DMS 273 (cell line): ENCODE results near the gene ZNF474.

Experiments used
- DNase-seq: peaks from one replicate; lab custom pipeline; 2025; ENCODE audit not compliant: unreplicated experiment; lab: John Stamatoyannopoulos, UW

ZNF474 gene

DNA sequence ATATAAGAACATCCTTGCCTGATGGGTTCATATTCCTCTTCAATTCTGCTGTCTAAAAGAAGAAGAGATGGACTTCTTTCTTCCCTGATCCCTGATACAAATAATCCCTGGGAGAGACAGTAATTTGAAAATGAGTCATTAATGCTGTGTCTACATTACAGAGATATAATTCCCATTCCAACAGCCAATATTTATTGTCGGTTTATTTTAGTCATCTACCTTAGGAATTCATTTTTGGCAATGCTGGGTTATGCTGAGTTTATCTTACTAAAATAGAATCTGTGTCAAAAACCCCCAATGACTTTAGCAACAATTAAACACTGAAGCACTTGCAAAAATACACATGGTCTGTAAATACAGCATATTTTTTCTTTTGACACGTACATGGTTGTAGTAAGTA is 23.9 kb downstream of the ZNF474 start:
- DNase-seq = no peak

DNA sequence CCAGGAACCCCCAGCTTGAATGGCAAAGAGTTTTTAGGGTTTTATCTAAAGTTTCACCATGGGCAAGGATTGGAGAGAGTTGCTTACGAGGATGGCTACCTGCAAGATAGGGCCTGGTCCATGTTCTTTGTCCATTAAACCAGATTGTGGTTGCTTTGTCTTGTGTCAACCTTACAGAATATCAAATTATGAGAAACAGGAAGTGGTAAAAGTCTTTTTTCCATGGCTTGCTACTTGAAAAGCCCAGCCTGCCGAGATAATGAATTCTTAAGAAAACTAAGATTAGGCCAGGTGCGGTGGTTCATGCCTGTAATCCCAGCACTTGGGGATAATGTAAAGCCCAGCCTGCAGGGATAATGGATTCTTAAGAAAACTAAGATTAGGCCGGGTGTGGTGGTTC is 24.4 kb downstream of the ZNF474 start:
- DNase-seq = no peak

DNA sequence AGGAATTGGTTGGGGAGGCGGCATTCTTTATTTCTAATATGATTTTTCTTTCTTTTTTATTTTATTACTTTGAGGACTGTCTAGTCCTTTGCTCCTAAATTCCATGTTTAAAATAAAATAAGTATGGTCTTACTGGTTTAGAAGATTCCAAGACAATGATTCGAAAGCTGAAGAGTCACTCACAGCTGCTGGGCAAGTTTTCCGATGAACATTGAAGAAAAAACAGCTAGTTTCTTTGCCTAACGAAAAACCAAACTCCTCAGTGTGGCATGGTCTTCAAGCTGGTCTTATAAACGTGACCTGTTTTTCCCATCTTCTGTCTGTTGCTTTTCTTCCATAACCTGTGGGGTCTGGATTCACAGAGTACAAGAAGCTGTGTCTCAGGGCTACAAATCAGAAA is 25.1 kb downstream of the ZNF474 start:
- DNase-seq = no peak

DNA sequence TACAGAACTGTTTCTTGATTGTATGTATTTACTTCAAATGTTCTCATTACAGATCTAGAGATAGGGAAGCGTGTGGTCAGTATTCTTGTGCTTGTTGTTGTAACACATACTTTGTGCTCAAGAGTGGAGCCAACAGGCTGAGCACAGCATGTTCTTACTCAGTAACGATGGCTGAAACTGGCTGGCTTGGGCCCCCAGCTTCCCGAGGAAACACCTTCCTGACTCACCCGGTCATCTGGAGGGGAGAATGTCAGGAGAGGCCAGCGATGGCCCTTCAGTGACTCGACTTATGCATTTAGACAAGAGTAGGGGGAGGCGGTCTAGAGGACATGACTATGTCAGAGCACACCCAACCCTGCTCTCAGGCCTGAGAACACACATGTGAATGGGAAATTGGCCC is 25.6 kb downstream of the ZNF474 start:
- DNase-seq = no peak

DNA sequence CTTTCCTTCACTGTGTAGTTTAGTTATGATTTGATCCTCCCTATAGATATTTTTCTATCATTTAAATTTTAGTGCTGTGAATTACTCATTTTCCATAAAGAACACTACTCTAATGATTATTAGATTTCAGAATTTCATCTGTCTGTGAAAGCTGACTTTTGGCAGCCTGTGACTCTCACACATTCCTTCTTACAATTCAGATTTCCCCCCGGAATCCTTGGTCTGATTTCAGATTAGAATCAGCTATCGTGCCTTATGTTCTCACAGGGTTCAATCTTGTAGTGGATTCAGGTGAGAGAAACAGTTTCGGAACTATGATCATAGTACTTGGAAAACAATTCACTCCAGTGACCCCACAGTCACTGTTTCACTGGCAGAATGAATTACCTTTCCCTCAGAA is 26.2 kb downstream of the ZNF474 start:
- no peak for DNase-seq

DNA sequence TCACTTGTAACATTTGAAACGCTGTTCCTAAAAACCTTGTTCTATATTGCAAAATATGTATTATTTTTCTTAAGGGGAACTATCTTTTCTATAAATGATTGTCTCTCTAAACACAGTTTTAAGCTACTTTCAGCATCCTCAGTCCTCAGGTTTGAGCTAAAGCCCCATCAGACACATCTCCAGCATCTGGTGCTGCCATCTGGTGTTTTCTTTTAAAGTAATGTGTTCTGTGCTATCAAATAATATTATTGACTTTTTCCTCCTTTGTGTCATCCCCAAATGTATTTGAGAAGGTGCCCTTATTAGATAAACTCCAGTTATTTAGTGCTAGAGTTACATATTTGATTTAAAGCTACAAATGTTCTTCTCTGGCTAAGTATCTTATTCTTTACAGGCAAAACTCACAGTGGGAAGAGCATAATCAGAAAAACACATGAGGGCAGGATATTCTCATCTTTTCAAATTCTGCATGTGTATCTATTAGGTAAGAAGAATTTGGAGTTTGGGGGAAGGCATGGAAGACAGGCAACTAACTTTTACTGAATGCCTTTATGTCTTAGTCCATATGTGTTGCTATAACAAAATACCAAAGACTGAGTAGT is 27.5 kb downstream of the ZNF474 start:
- DNase-seq = peak; percentile 82

DNA sequence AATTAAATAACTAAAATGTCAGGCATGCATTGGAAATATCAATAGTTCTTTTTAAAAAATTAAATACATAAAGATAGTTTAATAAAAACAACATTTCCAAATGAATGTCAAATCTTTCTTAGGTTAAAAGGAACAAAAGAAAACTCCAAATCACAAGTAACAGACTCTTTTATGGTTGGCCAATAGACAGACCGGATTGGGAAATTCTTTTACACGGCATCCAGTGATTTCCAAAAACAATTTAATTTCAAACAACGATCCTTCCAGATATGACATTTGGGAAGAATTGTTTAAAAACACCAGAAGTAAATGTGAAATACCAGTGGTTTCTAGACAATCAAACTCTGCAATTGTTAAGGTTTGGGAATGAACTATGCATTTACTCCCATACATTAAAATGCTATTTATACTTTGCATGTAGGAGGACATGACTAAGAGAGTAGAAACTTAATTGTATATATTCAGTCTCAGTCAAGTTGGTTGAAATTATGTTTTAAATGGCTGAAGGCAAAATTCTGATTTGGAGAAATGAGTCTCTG is 32.8 kb downstream of the ZNF474 start:
- DNase-seq = no peak

DNA sequence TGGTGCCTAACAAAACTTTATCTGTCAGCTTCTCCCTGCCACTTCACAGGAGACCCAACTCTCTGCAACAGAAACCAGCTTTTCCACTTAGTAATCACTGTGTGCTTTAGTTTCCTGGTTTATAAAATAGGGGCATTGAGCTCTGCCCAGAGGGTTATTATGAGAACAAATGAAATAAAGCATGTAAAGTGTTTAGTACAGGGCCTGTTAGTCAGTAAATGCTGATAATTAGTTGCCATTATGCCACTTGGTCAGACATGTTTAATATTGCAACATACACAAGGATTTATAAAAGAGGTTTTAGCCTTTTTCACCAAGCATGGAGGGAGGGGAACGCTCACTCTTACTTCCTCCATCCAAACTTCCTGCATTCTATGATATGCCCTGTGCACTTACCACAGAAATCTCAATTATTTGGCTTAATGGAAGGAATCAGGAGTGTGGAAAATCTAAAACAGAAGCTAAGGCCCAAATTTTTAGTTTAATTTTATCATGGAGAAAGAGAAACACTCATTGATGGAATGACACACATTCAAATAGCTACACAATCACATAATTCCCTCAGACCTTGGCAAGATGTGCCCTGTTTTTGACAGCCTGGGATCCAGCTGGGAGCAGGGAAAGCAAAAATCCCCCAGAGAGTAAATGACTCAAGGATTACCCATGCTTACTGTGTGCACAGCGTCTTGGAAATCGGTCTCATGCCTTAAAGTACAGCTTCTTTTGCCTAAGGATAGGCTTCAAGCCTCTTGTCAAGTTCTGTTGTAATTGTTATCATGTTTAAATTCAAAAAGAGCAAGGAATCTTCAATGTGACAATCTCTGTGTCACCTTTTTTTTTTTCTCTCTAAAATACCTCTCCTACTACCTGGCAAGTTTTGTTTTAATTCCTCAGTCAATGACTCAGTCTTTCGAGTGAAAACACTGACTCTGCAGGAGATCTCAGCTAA is 34.0 kb downstream of the ZNF474 start:
- no peak for DNase-seq

DNA sequence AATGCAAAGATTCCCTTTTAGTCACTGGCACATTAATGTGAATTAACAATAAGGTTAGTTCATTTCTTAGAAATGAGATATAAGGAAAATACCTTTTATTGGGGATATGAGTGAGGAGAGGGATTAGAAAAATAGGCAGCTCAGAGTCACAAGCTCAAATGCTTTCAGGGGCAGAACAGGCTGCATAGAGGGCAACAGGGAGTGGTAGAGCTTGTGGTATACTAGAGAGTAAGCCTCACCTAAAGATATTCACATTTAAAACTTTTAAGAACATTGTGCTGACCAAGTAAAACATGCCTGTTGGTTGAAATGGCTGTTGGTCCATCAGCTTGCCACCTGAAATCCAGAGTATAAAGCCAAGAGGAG is 34.7 kb downstream of the ZNF474 start:
- no peak for DNase-seq

DNA sequence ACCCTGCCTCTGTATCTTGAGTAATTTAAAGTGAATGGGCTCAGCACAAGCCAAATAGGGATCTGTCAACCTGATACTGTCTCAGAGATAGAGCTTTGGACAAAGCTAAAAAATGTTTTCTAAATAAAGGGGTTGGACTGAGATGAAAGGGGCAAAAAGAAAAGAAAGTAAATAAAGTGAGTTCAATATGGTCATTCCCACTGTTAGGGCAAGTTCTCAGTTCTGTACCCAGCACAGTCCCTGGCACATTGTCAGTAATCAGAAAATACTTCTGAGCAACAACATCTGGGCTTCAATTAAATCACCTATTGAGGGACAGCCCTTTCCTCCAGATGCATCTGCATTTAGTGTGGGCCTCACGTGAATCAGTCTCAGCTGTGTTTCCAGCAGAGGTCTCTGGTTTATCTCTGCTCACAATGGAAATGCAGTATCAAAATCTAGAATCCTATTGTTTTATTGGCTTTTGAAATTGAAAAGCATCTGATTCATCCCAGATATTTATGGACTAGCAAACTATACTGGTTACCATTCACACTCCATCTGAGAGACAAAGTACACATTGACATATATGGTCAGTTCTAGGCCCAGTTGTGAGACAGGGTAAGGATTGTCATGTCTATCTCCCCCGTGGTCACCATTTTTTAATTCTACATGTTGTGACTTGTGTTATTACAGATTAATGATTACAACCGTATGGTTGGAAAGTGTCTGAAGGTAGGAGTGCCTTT is 35.6 kb downstream of the ZNF474 start:
- no peak for DNase-seq

DNA sequence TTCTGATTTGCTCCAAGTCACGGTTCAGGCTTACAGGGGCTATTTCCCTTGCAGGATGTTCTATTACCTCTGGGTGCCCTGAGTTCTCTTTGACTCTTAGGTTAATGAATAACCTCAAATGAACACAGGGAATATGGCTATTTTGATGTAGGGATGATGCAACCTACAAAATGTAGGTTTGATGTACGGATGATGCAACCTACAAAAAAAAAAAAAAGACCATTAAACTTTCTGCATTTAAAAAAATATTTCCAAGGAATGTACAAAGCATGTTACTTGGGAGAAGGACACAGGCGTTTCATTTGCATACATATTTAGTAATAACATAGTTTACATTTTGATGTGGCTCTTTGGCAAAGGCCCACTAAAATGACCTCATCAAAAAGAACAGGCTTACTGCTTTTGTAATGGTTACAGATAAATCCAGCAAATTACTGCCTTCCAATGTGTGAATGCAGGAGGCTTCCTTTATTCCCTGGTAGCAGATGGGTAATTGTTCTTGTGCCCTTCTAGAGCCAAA is 36.3 kb downstream of the ZNF474 start:
- DNase-seq = no peak

DNA sequence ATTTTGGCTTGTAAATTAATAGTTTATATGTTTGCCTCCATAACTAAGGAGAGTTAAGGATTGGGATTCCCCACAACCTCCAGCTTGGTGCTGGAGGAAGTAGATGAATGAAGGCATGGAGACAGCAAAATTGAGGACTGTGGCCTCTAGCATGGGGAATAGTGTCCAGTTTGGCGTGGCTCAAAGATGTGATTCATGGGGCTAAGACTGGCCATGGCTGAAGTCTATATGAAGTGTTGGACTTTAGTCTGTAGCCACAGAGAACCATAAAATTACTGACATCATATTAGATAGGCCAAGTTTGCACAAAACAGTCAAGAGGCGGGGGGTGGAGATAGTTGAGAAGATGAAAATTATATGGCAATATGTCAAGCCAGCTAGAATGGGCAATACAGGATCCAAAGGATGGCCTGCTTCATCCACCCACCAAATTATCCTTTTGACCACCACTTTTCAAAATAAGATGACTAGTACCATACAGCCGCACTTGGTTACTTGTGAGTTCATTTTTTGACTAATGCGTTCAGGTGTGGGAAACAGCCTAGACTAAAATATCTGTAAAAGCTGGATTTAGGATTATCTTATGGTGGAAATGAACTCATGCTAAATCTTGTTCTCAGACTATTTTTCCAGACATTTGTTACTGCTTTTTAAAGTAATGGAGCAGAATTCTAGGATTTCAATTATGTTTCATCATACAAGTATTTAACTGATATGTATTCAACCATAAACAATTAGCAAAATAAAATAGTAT is 40.2 kb downstream of the ZNF474 start:
- no peak for DNase-seq

DNA sequence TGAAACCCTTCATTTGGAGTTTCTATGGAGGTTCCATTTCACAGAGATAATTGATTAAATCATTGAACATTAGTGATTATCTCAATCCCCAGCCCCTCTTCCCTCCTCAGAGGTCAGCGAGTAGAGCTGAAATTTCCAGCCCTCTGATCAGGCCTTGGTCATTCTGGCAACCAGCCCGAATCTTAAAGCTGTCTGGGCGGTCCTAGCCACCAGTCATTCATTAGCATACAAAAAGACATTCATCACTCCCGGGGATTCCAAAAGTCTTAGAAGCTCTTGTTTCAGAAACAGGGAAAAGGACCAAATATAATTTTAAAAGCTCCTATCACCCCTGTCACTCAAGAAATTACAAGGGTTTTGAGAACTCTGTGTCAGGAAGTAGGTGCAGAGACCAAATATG is 41.3 kb downstream of the ZNF474 start:
- DNase-seq = no peak

DNA sequence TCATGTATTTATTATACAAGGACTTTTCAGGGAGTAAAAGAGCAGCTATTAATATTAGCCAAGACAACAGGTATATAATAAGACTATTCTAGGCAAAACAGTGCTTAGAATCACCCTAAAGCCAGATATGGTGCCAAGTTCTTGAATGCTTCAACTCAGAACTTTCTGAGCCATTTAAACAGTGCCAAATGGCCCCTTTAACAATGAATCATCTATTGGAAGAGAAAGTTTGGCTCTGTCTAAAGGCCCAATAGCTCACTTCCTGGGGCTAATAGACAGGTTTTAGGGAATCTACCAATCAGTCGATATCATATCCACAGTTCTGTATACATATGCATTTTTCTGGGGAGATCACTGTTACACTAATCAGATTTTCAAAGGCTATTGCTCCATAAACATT is 42.9 kb downstream of the ZNF474 start:
- no peak for DNase-seq

DNA sequence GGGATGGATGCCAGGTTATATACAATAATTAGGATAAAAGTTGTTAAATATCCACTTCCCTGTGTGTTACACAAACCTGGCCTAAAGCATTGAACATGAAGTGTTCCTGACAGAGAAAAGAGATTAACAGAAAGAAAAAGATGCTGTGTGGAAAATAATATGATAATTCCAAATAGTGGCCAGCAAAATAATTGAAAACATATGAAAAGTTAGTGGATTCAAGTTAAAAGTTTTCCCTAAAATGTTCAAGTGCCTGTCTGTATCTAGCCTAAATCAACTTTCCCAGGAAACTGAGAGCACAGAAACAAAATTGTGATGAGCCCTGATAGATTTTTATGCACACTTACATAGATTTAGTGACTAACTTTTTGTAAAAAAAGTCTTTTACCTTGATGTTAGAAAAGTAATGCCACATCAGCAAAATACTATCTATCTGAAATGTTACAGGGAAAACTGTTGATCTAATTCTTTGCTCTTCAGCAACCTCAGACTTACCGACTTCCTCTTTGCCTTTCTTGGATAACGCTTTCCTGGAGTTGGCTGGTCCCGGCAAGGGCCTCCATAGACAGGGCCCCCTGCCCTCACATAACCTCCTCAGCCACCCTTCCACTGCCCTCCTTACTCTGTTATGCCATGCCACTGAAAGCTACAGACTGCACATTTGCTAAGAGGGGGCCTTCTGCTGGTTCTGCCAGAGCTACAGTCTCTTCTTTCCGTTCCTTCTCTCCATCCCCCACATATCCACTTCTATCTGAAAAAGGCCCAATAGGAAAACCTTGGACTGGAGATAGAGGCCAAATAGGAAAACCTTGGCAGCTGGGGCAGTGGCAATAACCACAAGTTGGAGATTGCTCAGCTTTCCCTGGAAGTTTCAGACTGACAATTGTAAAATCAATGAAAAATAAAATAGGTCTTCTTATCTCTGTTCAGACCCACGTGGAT is 44.4 kb downstream of the ZNF474 start:
- no peak for DNase-seq

DNA sequence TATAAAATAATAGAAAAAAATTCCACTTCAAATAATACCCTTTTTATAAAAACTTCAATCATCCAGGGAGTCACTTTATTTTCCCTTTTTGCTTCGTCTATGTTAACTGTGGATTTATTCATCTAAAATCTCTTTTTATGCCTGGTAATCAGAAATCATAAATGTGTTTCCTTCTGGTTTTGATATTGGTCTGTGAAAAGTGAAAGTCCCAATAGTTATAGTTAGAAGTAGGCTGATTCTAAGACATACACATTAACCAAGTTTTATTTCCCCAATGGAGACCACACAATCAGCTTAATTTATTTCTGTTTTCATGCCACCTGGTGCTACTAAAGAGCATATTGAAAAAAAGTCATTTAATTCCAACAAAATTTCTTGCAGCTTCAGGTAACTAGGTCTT is 45.7 kb downstream of the ZNF474 start:
- DNase-seq = no peak

DNA sequence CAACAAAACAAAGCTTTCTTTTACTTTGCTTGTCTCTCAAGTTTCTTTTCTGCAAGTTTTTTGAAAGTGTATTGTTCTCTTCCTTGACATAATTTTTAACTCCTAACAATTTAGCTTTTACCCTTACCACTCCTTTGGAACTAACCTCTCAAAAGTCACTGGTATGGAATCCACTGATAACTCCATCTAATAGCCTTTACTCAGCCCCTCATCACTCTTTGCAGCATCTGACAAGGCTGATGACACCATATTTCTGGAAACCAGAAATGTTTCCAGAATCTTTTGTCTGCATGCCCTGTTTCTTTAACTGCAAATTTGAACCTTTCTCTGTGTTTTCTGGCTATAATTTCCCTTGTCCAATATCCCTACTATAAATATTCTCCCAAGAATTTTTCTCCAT is 46.5 kb downstream of the ZNF474 start:
- DNase-seq = no peak

DNA sequence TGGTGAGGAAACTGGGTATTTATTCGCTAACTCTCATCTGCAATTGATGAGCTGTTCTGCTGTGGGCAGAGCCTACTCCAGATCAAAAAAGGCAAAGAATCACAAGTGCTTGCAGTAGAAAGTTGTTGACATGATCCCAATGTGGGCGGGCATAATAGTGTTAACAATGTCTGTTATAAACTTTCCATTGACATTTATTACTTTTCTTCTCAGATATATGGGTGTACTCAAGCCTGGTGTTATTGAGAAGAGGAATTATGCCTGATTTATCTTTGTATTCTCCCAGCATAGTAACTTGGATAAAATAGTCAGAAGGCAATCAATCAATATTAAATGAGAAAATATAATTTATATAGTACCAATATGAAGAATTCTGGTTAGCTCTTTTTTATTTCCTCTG is 47.8 kb downstream of the ZNF474 start:
- DNase-seq = no peak

DNA sequence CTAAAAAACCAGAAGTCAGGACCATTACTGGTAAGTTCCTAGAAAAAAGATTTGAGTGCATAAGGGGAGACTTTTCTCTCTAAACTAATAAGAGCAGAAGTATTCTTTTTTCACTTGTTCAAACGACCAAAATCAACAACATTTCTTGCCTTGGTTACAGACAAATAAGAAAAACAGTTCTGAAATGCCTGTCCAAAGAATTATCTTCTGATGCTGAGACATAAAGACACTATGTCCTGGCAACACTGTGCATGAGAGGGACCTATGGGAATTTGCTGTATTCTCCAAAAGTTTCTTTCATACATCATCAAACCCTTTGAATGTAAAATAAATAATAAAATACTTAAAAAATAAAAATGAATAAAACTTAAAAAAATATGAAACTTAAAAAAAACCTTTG is 50.4 kb downstream of the ZNF474 start:
- DNase-seq = no peak
